Stimulated activated CD8-positive, alpha-beta memory T cell treated with anti-CD3 and anti-CD28 coated beads, Interleukin-4, amount 100 ng/mL, for 1 hour (primary cell): ENCODE measurements around the gene HGFAC.

ENCODE experiments used
- DNase-seq, 2 donors: peaks; one replicate each; pipeline ENCODE4 v3.0.0-alpha.2; 2020; ENCODE audit warnings: low read depth in 2 of 2, low spot score in 1 of 2

HGFAC gene

DNA sequence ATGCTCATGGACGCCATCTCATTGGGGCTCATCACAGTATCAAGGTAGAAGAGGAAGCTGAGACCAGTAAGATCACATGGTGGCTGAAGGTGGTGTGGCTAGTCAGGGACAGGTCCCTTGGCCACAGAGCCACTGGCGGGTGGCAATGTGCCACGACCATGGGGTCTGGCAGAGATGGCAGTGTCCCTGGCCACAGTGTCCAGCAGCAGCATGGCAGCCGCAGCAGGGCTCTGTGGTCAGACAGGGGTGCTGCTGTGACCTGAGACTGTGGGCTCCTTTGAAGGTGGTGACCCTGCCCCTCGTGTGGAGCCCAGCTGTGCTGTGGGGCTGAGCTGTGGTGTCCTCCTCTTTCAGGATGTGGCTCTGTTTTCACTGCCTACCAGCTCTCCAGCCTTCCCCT is 19.2 kb downstream of the HGFAC start:
- DNase-seq, result no peak

DNA sequence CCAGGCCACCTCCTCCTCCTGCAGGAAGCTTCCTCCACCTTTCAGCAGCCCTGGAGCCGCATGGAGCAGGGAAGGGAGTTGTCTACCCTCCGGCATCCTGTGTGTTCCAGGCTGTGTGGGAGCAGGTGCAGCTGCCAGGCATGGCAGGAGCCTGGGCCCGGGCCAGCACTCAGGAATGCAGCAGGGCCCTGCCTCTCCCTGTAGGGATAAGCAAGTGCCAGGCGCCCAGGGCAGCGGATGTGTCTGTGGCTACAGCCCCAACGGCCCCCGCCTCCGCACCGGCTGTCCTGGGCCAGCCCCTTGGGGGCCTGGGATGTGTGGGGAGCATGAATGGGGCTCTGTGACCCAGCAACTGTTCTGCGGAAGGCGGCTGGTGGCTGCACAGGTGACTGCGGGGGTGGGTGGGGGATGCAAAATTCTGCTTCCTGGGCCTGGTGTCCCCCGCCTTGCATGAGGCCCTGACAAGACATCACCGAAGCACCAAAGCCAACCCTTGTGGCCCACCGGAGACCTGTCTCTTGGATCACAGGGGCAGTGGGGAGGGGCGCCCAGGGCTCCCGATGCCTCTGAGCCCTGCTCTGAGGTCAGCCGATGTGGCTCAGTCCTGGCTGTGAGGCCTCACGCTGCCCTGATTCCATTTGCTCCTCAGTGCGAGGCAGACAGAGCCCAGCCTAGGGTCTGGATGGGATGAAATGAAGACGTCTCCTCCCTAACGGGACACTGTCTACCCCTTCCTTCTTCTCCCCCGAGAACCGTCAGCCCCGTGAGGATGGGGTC is 19.9 kb downstream of the HGFAC start:
- no peak for DNase-seq

DNA sequence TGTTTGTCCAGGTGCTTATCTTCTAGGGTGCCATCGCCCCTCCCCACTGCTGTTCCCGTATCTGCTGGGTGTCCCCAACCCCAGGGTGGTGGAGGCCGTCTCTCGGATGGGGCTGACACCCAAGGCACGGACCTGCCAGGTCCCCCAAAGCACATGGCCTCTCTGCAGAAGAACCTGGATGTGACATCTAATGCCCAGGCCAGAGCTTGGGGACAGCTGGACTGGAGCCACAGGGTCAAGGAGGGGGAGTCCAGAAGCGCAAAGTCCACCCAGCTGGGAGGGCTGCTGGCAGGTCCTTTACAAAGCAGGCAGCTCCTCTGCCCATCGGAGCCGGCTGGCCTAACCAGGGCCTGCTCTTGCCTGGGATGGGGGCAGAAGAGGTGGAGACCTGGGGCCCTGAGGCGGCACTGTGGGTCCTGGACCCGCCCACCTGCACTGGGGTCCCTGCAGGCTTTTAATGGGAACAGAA is 20.6 kb downstream of the HGFAC start:
- no peak for DNase-seq

DNA sequence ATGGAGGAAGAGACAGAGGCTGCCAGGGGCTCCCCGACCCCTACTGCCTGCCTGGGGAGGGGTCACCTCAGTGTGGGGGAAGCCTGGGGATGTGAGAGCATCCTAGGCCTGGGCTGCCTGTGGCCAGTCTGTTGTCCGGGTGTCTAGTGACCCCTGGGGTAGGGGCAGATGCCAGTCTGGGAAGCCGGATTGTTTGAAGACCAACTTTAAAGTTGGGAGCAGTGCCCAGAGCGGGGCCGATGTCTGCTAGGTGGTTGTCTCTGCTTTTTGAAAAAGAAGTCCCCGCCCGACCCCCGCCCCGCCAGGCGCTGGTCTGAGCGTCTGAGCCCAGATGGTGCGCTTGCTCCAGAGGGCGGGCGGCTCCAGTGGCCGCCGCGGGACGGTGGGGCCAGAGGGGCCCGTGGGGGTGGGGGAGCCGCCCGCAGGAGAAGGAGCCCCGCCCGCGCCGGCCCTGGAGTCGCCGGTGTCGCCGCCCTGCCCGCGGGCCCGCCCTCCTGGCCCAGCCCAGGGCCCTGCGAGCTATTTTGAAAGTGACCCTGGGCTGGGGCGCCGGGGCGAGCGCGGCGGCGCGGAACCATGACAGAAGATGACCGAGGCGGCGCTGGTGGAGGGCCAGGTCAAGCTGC is 21.1 kb downstream of the HGFAC start, which contains the start of gene DOK7:
Gene DOK7, plus strand, starts transcription at position 517 of the 626 bp plus-strand sequence. Its CDS starts 70 bp downstream, at position 587.
- DNase-seq, result no peak

DNA sequence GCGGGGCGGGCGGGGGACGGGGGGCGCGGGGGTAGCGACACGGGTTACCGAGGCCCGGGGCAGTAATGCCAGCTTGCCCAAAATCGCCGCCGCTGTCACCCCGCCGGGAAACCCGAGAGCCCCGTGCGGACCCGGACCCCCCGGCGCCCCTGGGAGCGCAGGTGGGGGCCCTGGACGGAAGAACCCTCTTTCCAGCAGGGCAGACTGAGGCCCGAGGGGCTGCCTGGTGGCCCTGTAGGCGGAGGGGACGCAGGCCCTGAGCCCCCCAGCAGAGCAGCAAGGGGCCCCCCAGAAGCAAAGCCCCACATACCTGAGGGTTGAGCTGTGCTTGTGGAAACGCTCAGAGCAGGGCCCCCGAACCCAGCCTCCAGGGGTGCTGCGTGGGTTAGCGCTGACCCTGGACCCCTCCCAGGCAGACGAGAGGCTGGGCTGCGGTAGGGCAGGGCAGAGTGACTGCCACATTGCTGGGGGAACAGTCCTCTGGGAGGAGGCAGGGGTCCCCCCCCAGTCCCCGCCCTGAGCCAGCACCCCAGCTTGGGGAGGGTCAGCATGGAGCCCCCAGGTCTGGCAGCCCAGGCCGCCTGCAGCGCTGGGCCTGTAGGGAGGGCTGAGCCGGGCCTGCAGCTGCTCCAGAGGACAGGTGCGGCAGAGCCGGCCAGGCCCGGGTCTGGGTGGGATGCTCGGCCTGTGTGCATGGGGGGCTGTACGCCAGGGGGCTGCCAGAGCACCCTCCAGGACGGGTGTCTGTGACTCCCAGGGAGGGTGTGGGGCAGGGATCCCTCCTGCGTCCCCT is 22.0 kb downstream of the HGFAC start:
- no peak for DNase-seq

DNA sequence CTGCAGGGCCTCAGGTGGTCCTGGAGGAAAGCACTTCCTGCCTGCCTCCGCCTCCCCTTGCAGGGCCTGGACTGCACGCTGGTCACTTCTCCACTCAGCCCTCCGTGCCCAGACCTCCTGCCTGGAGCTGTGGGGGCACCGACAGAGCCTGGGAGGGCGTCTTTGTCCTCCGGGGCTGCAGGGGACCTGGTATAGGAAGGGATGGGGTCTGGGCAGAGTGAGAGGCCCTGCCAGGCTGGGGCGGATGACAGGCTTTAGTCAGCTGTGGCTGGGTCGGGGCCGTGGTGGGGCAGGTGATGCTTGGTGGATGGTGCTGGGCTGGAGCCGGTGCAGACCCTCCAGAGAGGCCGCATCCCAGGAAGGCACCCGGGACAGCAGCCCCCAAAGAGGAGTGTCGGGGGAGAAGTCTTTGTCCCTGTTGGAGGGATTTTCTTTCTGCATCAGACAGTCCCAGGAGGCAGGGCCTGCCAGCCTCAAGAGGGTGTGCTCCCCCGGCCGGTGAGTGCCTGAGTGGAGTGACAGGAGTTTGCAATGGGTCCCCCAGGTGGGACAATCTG is 22.7 kb downstream of the HGFAC start:
- DNase-seq, result no peak

DNA sequence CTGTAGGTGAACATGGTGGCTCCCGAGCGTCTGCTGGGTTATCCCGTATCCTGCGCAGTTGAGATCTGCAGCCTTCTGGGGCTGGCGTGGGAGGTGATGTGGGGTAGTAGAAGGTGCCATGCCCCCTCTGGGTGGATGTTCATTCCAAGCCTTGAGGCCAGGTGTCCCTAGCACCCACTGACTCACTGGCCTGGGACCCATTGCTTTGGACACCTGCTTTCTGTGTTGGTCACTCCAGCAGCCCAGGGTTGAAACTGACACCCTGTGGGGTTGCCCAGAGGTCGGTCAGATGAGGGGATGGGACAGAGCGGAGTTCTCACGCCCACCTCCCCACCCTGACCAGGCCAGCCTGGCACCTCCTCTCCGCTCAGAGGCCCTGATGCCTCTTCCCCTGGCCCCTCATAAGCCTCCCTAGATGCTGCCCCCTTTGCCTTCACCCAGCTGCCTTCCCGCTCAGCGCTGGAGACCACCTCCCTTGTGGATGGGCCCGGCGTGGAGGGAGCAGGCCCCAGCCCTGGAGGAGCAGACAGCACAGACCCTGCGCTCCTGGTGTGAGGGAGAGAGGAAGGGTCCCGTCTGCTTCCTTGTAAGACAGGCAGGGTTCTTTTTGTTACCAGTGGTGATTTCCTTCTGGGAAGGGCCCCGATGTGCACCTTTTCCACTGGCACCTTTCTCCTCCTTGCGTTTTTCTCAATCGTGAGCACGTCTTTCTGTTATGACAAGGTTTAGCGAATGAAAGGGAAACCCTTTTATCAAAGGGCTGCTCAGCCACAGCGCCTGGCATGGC is 23.3 kb downstream of the HGFAC start:
- no peak for DNase-seq

DNA sequence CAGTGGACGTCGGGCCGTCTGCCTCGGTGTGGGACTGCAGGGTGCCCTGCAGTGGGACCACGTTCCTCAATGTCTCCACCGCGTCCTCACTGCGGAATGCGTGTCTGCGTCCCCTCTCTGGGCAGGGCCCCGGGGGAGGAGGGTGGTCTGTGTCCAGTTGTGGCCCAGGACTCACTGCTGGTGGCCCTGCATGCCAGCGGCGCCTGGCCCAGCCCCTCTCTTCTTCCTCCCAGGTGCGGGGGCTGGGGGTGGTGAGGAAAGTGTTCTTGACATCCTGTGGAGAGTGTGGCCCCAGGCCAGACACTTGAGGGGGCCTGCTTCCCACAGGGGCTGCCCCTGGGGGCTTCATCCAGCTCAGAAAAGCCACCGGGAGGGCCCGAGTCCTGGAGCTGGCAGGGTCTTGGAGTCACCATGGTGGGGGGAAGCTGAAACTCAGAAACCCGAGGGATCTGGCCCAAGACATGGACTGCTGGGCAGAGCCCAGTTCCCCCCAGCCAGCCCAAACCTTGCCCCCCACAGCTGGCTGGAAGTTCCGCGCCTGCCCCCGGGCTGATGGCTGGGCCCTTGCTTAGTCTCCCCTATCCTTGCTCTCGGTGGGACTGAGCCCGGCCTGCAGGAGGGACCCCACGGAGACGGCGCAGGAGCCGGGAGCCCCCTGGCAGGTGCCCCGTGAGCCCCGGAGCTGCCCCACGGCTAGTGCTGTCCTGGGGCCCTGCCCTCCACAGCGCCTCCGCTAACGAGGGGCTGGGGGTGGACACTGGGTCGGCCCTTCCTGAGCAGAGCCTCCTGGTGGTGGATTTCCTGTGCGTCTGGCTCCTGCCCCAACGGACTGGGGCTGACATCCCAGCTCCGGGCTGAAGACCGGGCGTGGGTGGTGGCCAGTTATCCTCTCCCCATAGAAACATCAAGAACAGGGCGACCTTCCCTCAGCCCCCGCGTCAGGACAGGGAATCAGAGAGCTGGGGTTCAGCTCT is 24.2 kb downstream of the HGFAC start:
- no peak for DNase-seq

DNA sequence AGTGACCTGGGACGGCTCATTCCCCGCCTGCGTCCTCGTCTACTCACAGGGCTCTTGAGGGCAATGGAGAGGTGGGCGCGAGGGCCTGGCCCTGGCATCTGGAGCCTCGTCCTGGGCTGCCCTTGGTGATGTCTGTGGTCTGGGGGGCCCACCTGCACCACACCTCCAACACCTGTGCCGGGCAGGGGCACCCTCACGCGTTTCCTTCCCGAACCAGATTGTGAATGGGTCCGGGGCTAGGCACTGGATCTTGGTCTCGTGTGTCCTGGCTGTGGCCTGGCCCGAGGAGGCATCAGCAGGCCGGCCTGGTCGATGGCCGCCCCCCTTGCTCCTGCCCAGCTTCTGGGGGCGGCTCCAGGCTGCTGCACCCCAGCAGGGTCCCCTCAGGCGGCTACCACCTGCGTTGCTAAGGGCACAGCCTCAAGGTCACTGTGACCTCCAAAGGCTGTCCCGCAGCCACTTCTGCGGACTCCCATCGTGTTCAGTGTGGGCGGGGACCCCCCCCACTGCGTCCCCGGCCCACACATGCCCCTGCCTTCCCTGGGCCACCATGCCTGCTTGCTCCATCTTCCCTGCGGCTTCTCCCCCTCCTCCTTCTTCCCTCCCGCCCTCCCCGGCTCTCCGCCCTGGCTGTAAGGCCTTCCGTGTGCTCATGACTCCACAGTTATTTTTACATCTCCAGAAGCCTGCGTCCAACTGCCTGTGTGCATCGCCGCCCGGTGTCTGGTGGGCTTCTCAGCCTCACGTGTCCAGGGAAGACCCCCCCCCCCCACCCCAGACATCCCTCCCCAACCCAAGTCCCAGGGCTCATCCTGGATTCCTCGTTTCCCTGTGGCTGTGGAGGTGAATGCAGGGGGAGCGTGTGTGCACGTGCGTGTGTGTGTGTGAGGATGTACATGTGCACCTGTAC is 25.2 kb downstream of the HGFAC start:
- no peak for DNase-seq

DNA sequence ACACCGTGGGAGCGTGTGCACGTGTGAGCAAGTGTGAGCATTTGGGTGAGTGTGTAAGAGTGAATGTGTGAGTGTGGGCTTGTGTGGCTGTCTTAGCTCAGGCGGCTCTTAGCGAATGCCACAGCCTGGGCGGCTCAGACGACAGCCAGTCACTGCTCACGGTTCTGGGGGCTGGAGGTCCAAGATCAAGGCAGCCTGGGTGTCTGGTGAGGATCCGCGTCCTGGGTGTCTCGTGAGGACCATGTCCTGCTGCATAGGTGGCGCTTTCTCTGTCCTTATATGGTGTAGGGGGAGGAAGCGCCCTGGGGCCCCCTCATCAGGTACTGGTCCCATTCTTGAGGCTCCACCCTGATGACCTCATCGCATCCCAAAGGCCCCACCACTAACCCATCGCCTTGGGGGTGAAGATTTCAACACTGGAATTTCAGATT is 25.8 kb downstream of the HGFAC start:
- no peak for DNase-seq

DNA sequence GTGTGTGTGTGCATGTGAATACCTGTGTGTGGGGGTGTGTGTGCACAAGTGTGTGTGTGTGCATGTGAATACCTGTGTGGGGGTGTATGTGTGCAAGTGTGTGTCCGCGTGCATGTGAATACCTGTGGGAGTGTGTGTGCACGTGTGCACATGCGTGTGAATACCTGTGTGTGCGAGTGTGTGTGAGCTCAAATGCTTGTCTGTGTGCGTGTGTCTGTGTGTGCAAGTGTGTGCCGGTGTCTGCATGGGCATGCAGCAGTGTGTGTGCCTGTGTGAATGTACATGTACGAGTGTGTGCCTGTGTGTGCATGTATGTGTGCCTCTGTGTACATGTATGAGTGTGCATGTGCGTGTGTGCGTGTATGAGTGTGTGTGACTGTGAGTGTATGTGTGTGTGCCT is 26.4 kb downstream of the HGFAC start:
- no peak for DNase-seq

DNA sequence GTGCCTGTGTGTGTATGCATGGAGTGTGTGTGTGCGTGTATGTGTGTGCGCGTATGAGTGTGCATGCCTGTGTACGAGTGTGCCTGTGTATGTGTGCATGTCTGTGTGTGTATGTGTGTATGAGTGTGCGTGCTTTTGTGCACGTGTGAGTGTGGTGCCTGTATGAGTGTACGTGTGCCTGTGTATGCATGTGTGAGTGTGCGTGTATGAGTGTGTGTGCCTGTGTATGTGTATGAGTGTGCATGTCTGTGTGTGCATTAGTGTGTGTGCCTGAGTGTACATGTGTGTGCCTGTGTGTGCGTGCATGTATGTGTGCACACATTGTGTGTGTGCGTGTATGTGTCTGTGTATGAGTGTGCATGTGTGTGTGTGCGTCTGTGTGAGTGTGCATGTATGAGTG is 27.0 kb downstream of the HGFAC start:
- no peak for DNase-seq

DNA sequence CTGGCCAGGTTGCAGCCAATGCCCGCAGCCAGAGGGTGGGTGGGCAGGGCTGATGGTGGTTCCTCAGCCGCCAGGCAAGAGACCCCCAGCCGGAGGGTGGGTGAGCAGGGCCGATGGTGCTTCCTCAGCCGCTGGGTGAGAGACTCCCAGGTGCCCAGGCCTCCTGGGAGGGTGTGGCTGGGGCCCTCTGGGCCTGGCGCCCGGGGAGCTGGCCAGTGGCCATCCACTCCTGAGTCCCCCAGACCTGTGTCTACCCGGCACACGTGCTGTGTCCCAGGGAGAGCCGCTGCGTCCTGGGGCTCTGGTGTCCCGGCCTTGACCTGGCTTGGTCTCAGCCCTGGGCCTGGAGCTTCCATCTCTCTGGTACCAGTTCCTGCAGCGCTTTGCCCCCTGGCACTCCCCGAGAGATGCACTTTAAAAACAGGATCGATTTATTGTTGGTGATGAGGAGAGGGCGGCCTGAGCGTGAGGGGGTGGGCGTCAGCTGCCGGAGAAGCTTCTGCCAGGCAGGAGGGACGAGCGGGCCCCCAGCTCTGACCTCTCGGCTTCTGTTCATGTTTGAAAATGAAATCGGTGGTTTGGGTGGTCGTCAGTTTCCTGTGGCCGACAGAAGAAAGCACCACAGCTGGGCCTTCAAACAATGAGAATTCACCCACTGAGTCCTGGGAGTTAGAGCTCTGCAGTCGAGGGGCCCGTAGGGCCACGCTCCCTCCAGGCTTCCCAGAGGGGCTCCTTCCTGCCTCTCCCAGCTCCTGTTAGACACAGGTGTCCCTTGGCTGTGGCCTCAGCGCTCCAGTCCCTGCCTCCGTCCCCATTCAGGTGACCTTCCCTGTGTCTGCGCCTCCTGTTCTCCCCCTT is 27.8 kb downstream of the HGFAC start:
- DNase-seq, result no peak

DNA sequence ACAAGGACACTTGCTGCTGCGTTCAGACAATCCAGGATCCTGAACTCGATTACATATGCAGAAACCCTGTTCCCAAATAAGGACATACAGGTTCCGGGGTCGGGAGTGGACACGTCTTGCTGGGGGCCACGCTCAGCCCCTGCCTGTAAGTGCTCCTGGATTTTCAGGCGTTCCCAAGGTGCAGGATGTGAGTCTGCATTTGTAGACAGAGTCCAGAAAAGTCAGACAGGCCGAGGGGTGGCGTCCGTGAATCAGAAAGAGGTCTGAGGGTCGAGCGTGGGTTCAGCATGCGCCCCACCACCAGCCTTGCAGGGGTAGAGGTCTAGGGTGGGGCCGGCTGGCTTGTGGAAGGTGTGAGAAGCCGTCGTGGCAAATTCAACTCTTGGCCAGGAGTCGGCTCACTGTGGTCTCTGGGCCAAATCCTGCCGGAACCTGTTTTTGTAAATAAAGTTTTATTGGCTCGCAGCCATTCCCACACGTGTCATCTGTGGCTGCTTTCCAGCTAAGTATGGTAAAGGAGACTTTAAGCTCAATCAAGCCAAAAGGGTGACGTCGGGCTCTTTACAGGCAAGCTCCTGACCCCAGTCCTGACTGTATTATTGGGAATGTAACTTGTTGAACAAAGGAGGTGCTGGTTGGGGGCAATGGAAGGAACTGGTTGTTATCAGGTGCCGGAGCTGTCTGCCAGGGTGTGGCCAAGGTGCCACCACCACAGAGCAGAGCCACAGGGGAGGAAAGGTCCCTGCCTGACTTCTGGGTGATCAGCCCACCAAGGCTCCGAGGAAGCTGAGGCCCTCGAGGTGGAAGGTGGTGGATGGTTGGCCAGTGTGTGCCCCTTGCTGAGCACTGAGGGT is 28.7 kb downstream of the HGFAC start:
- no peak for DNase-seq

DNA sequence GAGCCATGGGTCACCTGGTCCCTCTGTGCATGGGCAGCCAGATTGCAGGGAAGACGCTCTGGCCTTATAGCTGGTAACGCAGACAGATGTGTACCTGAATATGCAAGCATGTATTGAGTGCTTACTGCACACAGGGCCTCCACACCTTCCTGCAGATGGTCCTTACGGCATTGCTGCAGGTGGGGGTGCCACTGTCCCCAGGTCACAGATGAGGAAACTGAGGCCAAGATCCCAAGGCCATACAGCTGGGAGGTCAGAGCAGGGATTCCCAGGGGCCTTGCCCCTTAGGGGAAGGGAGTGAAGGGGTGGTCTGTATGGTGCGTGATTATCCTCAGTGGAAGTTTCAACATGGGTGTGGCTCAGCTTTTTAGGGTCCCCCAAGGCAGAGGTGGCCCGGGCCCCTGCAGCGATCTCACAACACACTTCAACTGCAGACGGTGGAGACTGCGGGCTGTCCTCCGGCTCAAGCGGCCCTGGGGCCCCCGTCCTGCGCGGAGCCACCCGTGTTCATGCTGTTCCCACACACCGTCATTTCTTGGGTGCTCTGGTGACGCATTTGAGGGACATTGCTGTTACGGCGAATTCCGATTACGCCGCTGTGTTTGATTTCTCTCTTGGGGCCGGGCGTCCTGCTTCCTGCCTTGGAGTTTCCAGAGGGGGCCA is 29.5 kb downstream of the HGFAC start:
- no peak for DNase-seq

DNA sequence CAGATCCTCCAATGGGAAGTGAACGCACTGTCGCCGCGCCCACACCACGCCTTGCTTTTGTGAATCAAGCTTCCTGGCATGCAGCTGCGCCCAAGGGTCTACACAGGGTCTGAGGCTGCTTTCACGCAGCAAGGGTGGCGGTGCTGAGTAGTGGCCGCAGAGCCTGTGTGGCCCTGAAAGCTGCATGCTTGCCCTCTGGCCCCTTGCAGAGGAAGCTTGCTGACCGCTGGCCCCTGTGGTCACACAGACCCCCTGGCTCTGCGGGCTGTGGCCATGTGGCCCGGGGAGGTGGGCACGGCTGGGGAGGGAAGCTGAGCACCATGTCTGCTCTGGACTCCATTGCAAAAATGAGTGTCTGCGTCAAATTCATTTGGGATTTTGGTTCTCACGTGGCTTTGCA is 30.1 kb downstream of the HGFAC start:
- no peak for DNase-seq
